Mesenteric fat pad (tissue), 1 donor: ENCODE measurements around the gene EIF1B. TPM values are rescaled to one million over a fixed set of nuclear protein-coding genes. Genes with fewer than 3 reads are reported as not detected.

Experiments used
- DNase-seq: peaks from one replicate; pipeline ENCODE4 v3.0.0-alpha.2; 2020; ENCODE audit warnings: low spot score
- total RNA-seq: library from RNA; stranded (reverse); fragmentation: NEBNext Ultra II Directional; extraction: Animal tissue kit (Norgen Biotek cat#: 25700); gene quantifications from one replicate; pipeline ENCODE4 v1.2.1, GENCODE V29; 2021
- donor health status: DM: yes; HTN: yes; CAD: no.

EIF1B gene
- total RNA-seq, 1 donor from 2014 or later = 79.5 TPM

- no peak for DNase-seq
Measured at GRCh38 chr3:40308725-40309417, 636 bp upstream of the EIF1B start.

GRCh38 chr3:40309925-40310695, 603 bp downstream of the EIF1B start:
- DNase-seq = no peak

- DNase-seq = no peak
Measured at GRCh38 chr3:40310705-40311104, 1.2 kb downstream of the EIF1B start.

GRCh38 chr3:40312661-40313226, 3.2 kb downstream of the EIF1B start:
- DNase-seq = no peak

GRCh38 chr3:40313975-40314860, 4.7 kb downstream of the EIF1B start:
- DNase-seq = no peak

- DNase-seq = no peak
Measured at GRCh38 chr3:40317061-40317855, 7.8 kb downstream of the EIF1B start.

GRCh38 chr3:40321818-40322217, 12.3 kb downstream of the EIF1B start:
- no peak for DNase-seq

- no peak for DNase-seq
Measured at GRCh38 chr3:40323946-40324345, 14.4 kb downstream of the EIF1B start.

GRCh38 chr3:40324621-40325020, 15.1 kb downstream of the EIF1B start:
- DNase-seq = no peak

- DNase-seq = no peak
Measured at GRCh38 chr3:40325465-40325864, 16.0 kb downstream of the EIF1B start.

- no peak for DNase-seq
Measured at GRCh38 chr3:40328374-40328773, 18.9 kb downstream of the EIF1B start.

GRCh38 chr3:40329071-40329470, 19.6 kb downstream of the EIF1B start:
- no peak for DNase-seq

- no peak for DNase-seq
Measured at GRCh38 chr3:40332684-40333083, 23.2 kb downstream of the EIF1B start.

- no peak for DNase-seq
Measured at GRCh38 chr3:40333416-40333815, 23.9 kb downstream of the EIF1B start.

GRCh38 chr3:40333852-40334251, 24.3 kb downstream of the EIF1B start:
- no peak for DNase-seq

GRCh38 chr3:40336101-40336500, 26.6 kb downstream of the EIF1B start:
- no peak for DNase-seq

GRCh38 chr3:40336511-40337135, 27.1 kb downstream of the EIF1B start:
- DNase-seq = no peak

- no peak for DNase-seq
Measured at GRCh38 chr3:40337136-40338108, 27.9 kb downstream of the EIF1B start.

- DNase-seq = no peak
Measured at GRCh38 chr3:40339871-40340270, 30.4 kb downstream of the EIF1B start.
